WTC11 (cell line): Measurements from ENCODE around the gene GPX4. TPM values are rescaled to one million over a fixed set of nuclear protein-coding genes. Genes with fewer than 3 reads are reported as not detected.

Experiments
- ATAC-seq: fragments of 200-7000 bp; cut with Tn5 transposase; 2 replicates; pipeline ENCODE4 v1.10.0; 2021; ENCODE audit warnings: mild to moderate bottlenecking, moderate library complexity
- CTCF ChIA-PET: fragments of 300-600 bp; sonication (Branson Sonifier 250); formaldehyde crosslinking; loops from one replicate; lab custom pipeline; 2021; ENCODE audit warnings: antibody characterized with exemption; lab: Charles Lee
- POLR2A ChIA-PET: fragments of 350-600 bp; sonication (Branson Sonifier 250); formaldehyde crosslinking; loops from one replicate; lab custom pipeline; 2021; ENCODE audit warnings: antibody characterized with exemption; lab: Charles Lee
- DNase-seq: peaks from one replicate; pipeline ENCODE4 v3.0.0; 2021; ENCODE audit warnings: low spot score
- H3K27ac Mint-ChIP-seq: 2 replicates; pipeline ENCODE4 v1.8.0; 2021; ENCODE audit warnings: mixed read lengths
- H3K27me3 Mint-ChIP-seq: 2 replicates; pipeline ENCODE4 v1.8.0; 2021; ENCODE audit warnings: low read depth, mild to moderate bottlenecking, moderate library complexity, mixed read lengths
- H3K36me3 Mint-ChIP-seq: 2 replicates; pipeline ENCODE4 v1.8.0; 2021; ENCODE audit warnings: mixed read lengths
- H3K4me1 Mint-ChIP-seq: 2 replicates; pipeline ENCODE4 v1.8.0; 2022; ENCODE audit warnings: mixed read lengths
- H3K4me3 Mint-ChIP-seq: 2 replicates; pipeline ENCODE4 v1.8.0; 2021; ENCODE audit warnings: mild to moderate bottlenecking, moderate library complexity, mixed read lengths
- H3K9me3 Mint-ChIP-seq: 2 replicates; pipeline ENCODE4 v1.8.0; 2021; ENCODE audit warnings: mixed read lengths
- ATF1 ChIP-seq: sonication (generic); formaldehyde crosslinking; IDR thresholded peaks from 2 replicates; pipeline ENCODE4 v1.8.1; 2023; ENCODE audit warnings: mild to moderate bottlenecking, moderate library complexity, missing genetic modification reagents
- CBFB ChIP-seq: sonication (generic); formaldehyde crosslinking; IDR thresholded peaks from 2 replicates; pipeline ENCODE4 v1.8.1; 2022; ENCODE audit warnings: mild to moderate bottlenecking, low read depth, missing genetic modification reagents
- CREB1 ChIP-seq: sonication (generic); formaldehyde crosslinking; IDR thresholded peaks from 2 replicates; pipeline ENCODE4 v1.8.0; 2023; ENCODE audit warnings: mild to moderate bottlenecking, missing genetic modification reagents
- E2F5 ChIP-seq: sonication (generic); formaldehyde crosslinking; IDR thresholded peaks from 2 replicates; pipeline ENCODE4 v1.8.1; 2022; ENCODE audit warnings: mild to moderate bottlenecking, moderate library complexity, missing genetic modification reagents
- EMX1 ChIP-seq: fragments of 250-450 bp; sonication (Bioruptor Pico); IDR thresholded peaks from 2 replicates; pipeline ENCODE4 v1.8.0; 2021; ENCODE audit warnings: mild to moderate bottlenecking
- ESRRA ChIP-seq: sonication (generic); formaldehyde crosslinking; IDR thresholded peaks from 2 replicates; pipeline ENCODE4 v1.8.1; 2022; ENCODE audit warnings: mild to moderate bottlenecking, missing genetic modification reagents, borderline replicate concordance
- ETV6 ChIP-seq: sonication (generic); formaldehyde crosslinking; IDR thresholded peaks from 2 replicates; pipeline ENCODE4 v1.8.1; 2022; ENCODE audit warnings: mild to moderate bottlenecking, missing genetic modification reagents
- FOXJ3 ChIP-seq: sonication (generic); formaldehyde crosslinking; IDR thresholded peaks from 2 replicates; pipeline ENCODE4 v1.9.0; 2021; ENCODE audit warnings: missing genetic modification reagents, mild to moderate bottlenecking, borderline replicate concordance
- FOXP4 ChIP-seq: sonication (generic); formaldehyde crosslinking; IDR thresholded peaks from 2 replicates; pipeline ENCODE4 v1.8.0; 2022; ENCODE audit warnings: mild to moderate bottlenecking, missing genetic modification reagents
- HMGXB4 ChIP-seq: sonication (generic); formaldehyde crosslinking; IDR thresholded peaks from 2 replicates; pipeline ENCODE4 v1.8.1; 2023; ENCODE audit warnings: mild to moderate bottlenecking, moderate library complexity, missing genetic modification reagents
- IRF2 ChIP-seq: sonication (generic); formaldehyde crosslinking; IDR thresholded peaks from 2 replicates; pipeline ENCODE4 v1.8.0; 2022; ENCODE audit warnings: low read depth, missing genetic modification reagents, borderline replicate concordance
- MAX ChIP-seq: sonication (generic); formaldehyde crosslinking; IDR thresholded peaks from 2 replicates; pipeline ENCODE4 v1.8.0; 2022; ENCODE audit warnings: mild to moderate bottlenecking, missing genetic modification reagents
- NFE2L1 ChIP-seq: sonication (generic); formaldehyde crosslinking; IDR thresholded peaks from 2 replicates; pipeline ENCODE4 v1.8.1; 2023; ENCODE audit warnings: missing genetic modification reagents
- PRDM15 ChIP-seq: sonication (generic); formaldehyde crosslinking; IDR thresholded peaks from 2 replicates; pipeline ENCODE4 v1.8.0; 2022; ENCODE audit warnings: missing genetic modification reagents
- PRRX2 ChIP-seq: fragments of 250-450 bp; sonication (Bioruptor Pico); IDR thresholded peaks from 2 replicates; pipeline ENCODE4 v1.8.0; 2021; ENCODE audit warnings: mild to moderate bottlenecking
- RELA ChIP-seq: sonication (generic); formaldehyde crosslinking; IDR thresholded peaks from 2 replicates; pipeline ENCODE4 v1.8.1; 2022; ENCODE audit warnings: missing genetic modification reagents, mild to moderate bottlenecking, borderline replicate concordance
- RORB ChIP-seq: fragments of 250-450 bp; sonication (Bioruptor Pico); IDR thresholded peaks from 2 replicates; pipeline ENCODE4 v1.9.0; 2021; ENCODE audit warnings: mild to moderate bottlenecking
- SOX15 ChIP-seq: fragments of 250-450 bp; sonication (Bioruptor Pico); IDR thresholded peaks from 2 replicates; pipeline ENCODE4 v1.9.0; 2021; ENCODE audit warnings: mild to moderate bottlenecking
- SP1 ChIP-seq: sonication (generic); formaldehyde crosslinking; conservative IDR thresholded peaks from 2 replicates; pipeline ENCODE4 v1.8.1; 2022; ENCODE audit warnings: missing genetic modification reagents
- ZMAT4 ChIP-seq: fragments of 250-450 bp; sonication (Bioruptor Pico); IDR thresholded peaks from 2 replicates; pipeline ENCODE4 v1.9.0; 2021; ENCODE audit warnings: mild to moderate bottlenecking
- ZNF138 ChIP-seq: sonication (generic); formaldehyde crosslinking; conservative IDR thresholded peaks from 2 replicates; pipeline ENCODE4 v1.8.1; 2022; ENCODE audit warnings: mild to moderate bottlenecking, moderate library complexity, missing genetic modification reagents
- ZNF425 ChIP-seq: fragments of 250-450 bp; sonication (Bioruptor Pico); conservative IDR thresholded peaks from 2 replicates; pipeline ENCODE4 v1.9.0; 2021; ENCODE audit warnings: mild to moderate bottlenecking
- total RNA-seq: library from RNA; stranded (reverse); gene quantifications from 3 replicates; pipeline ENCODE4 v1.2.3, GENCODE V29; 2021

The GPX4 gene
- total RNA-seq, 1 experiment from 2014 or later: 363 TPM

- Mint-ChIP-seq H3K9me3 (no peaks in the 10 kb centered on the region), H3K27ac (0 out of 2 replicates have a peak overlapping the region, but pooled peaks have one; percentile 49), H3K4me3 (no peak overlapping the region), H3K27me3 (no peaks in the 10 kb centered on the region), H3K4me1 (peaks cover 3% of the 10 kb centered on the region; the same call in 1 of the 2 replicates), H3K36me3 (peaks cover 12% of the 10 kb centered on the region)
- no peak for ATAC-seq
- ChIA-PET CTCF (interaction anchor here (1.0 to 2.2 kb wide), 2 partner anchors 39 to 61 kb away, joined by 4 to 6 read pairs; no protein-coding TSS in a partner anchor), POLR2A (interaction anchor here (0.6 kb wide), 1 partner anchor 55 kb away, joined by 3 read pairs; no protein-coding TSS in a partner anchor)
- TF ChIP-seq FOXJ3: no peak
- TF ChIP-seq FOXP4 (CRISPR knock-in tag): no peak
- TF ChIP-seq SP1 (CRISPR knock-in tag): no peak
- no peak for TF ChIP-seq ATF1 (CRISPR knock-in tag)
- no peak for TF ChIP-seq CREB1 (CRISPR knock-in tag)
- TF ChIP-seq PRRX2 (CRISPR knock-in tag): no peak
- TF ChIP-seq ZNF138 (CRISPR knock-in tag): no peak
- no peak for TF ChIP-seq RORB (CRISPR knock-in tag)
- no peak for TF ChIP-seq EMX1
- DNase-seq: no peak
These were observed 48.3 kb downstream of the GPX4 start for GRCh38 chr19:1151917-1152587.

- no peaks in the 10 kb centered on the region for H3K27me3 Mint-ChIP-seq
- DNase-seq: no peak
- no peak overlapping the region for H3K27ac Mint-ChIP-seq
- no peaks in the 10 kb centered on the region for H3K9me3 Mint-ChIP-seq
- no peak overlapping the region for H3K4me3 Mint-ChIP-seq
- ChIA-PET POLR2A (no interaction called here), CTCF (interaction anchor here (2.1 to 2.2 kb wide), 2 partner anchors 41 kb away, joined by 6 to 13 read pairs; no protein-coding TSS in a partner anchor)
- no peak for ATAC-seq
- H3K36me3 Mint-ChIP-seq: peaks cover 12% of the 10 kb centered on the region
- H3K4me1 Mint-ChIP-seq: no peaks in the 10 kb centered on the region
- TF ChIP-seq HMGXB4 (CRISPR knock-in tag) (no peak), PRDM15 (CRISPR knock-in tag) (no peak), ZNF425 (CRISPR knock-in tag) (no peak), E2F5 (CRISPR knock-in tag) (no peak), MAX (CRISPR knock-in tag) (no peak), EMX1 (no peak), ZMAT4 (CRISPR knock-in tag) (no peak), IRF2 (CRISPR knock-in tag) (no peak), RELA (CRISPR knock-in tag) (no peak), ETV6 (no peak), CBFB (no peak), ESRRA (CRISPR knock-in tag) (no peak), NFE2L1 (CRISPR knock-in tag) (no peak), SOX15 (CRISPR knock-in tag) (no peak)
These were observed 50.3 kb downstream of the GPX4 start for GRCh38 chr19:1153891-1154730.
